Cerebellar nuclear complex (tissue), 1 donor: Measurements from ENCODE around the gene PRDM15.

Experiments
- DNase-seq, 2 experiments: peaks; one replicate each; lab custom pipeline; 2025; lab: John Stamatoyannopoulos, UW

PRDM15 gene

GRCh38 chr21:41907496-41908258 is 28.5 kb upstream of the PRDM15 start:
- DNase-seq: no peak

- DNase-seq: no peak
These were observed 27.6 kb upstream of the PRDM15 start for GRCh38 chr21:41906770-41907169.

GRCh38 chr21:41903559-41904351 is 24.6 kb upstream of the PRDM15 start:
- no peak for DNase-seq

- no peak for DNase-seq
These were observed 23.8 kb upstream of the PRDM15 start for GRCh38 chr21:41902946-41903345.

GRCh38 chr21:41901782-41902181 is 22.6 kb upstream of the PRDM15 start:
- no peak for DNase-seq

- no peak for DNase-seq
These were observed 22.0 kb upstream of the PRDM15 start for GRCh38 chr21:41901099-41901498.

GRCh38 chr21:41900401-41900800 is 21.3 kb upstream of the PRDM15 start:
- no peak for DNase-seq

GRCh38 chr21:41899426-41900202 is 20.5 kb upstream of the PRDM15 start:
- DNase-seq: no peak

- no peak for DNase-seq
These were observed 19.9 kb upstream of the PRDM15 start for GRCh38 chr21:41898998-41899397.

GRCh38 chr21:41897700-41898099 is 18.6 kb upstream of the PRDM15 start:
- no peak for DNase-seq

GRCh38 chr21:41897047-41897669 is 18.0 kb upstream of the PRDM15 start:
- DNase-seq: no peak

GRCh38 chr21:41895643-41896493 is 16.7 kb upstream of the PRDM15 start:
- no peak for DNase-seq

GRCh38 chr21:41894922-41895557 is 15.9 kb upstream of the PRDM15 start:
- DNase-seq: no peak

- no peak for DNase-seq
These were observed 15.4 kb upstream of the PRDM15 start for GRCh38 chr21:41894511-41894910.

- no peak for DNase-seq
These were observed 13.6 kb upstream of the PRDM15 start for GRCh38 chr21:41892726-41893125.

GRCh38 chr21:41891132-41891531 is 12.0 kb upstream of the PRDM15 start:
- DNase-seq: no peak

- DNase-seq: no peak
These were observed 11.2 kb upstream of the PRDM15 start for GRCh38 chr21:41890355-41890754.

- no peak for DNase-seq
These were observed 9.7 kb upstream of the PRDM15 start for GRCh38 chr21:41888749-41889376.

- no peak for DNase-seq
These were observed 8.5 kb upstream of the PRDM15 start for GRCh38 chr21:41887667-41888066.

- no peak for DNase-seq
These were observed 7.2 kb upstream of the PRDM15 start for GRCh38 chr21:41886328-41886727.
